Neural crest cell (in vitro differentiated cells): ENCODE measurements around the gene APOH. TPM values are rescaled to one million over a fixed set of nuclear protein-coding genes. Genes with fewer than 3 reads are reported as not detected.

Experiments
- DNase-seq: peaks from one replicate; pipeline ENCODE4 v3.0.0; 2021; ENCODE audit warnings: low read depth, mixed read lengths, low spot score
- H3K27ac Mint-ChIP-seq: one replicate; pipeline ENCODE4 v1.8.0; 2021; ENCODE audit warnings: mild to moderate bottlenecking, mixed read lengths; ENCODE audit not compliant: unreplicated experiment
- H3K27me3 Mint-ChIP-seq: 2 replicates; pipeline ENCODE4 v1.8.0; 2021; ENCODE audit warnings: low read depth, mild to moderate bottlenecking, mixed read lengths
- H3K36me3 Mint-ChIP-seq: 2 replicates; pipeline ENCODE4 v1.8.0; 2021; ENCODE audit warnings: low read depth, mild to moderate bottlenecking, mixed read lengths
- H3K4me1 Mint-ChIP-seq: 2 replicates; pipeline ENCODE4 v1.8.0; 2021; ENCODE audit warnings: mixed read lengths
- H3K4me3 Mint-ChIP-seq: one replicate; pipeline ENCODE4 v1.8.0; 2021; ENCODE audit warnings: mild to moderate bottlenecking, mixed read lengths
- H3K9me3 Mint-ChIP-seq: 2 replicates; pipeline ENCODE4 v1.8.0; 2021; ENCODE audit warnings: mixed read lengths
- long read RNA-seq: library from polyadenylated mRNA; unstranded; transcript quantifications from one replicate; pipeline ENCODE4 v2.0.0, GENCODE V29; 2020
- total RNA-seq: library from RNA; stranded (reverse); gene quantifications from 2 replicates; pipeline ENCODE4 v1.2.1, GENCODE V29; 2021
- TF ChIP-seq, protein P1 (sequence below): fragments of 200-600 bp; sonication (generic); conservative IDR thresholded peaks from 2 replicates; pipeline ENCODE4 v1.5.0; 2021; ENCODE audit warnings: antibody characterized with exemption, mild to moderate bottlenecking

APOH gene, protein sequence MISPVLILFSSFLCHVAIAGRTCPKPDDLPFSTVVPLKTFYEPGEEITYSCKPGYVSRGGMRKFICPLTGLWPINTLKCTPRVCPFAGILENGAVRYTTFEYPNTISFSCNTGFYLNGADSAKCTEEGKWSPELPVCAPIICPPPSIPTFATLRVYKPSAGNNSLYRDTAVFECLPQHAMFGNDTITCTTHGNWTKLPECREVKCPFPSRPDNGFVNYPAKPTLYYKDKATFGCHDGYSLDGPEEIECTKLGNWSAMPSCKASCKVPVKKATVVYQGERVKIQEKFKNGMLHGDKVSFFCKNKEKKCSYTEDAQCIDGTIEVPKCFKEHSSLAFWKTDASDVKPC
- not detected in 2 replicates for total RNA-seq
- long read RNA-seq: 0 reads

DNA sequence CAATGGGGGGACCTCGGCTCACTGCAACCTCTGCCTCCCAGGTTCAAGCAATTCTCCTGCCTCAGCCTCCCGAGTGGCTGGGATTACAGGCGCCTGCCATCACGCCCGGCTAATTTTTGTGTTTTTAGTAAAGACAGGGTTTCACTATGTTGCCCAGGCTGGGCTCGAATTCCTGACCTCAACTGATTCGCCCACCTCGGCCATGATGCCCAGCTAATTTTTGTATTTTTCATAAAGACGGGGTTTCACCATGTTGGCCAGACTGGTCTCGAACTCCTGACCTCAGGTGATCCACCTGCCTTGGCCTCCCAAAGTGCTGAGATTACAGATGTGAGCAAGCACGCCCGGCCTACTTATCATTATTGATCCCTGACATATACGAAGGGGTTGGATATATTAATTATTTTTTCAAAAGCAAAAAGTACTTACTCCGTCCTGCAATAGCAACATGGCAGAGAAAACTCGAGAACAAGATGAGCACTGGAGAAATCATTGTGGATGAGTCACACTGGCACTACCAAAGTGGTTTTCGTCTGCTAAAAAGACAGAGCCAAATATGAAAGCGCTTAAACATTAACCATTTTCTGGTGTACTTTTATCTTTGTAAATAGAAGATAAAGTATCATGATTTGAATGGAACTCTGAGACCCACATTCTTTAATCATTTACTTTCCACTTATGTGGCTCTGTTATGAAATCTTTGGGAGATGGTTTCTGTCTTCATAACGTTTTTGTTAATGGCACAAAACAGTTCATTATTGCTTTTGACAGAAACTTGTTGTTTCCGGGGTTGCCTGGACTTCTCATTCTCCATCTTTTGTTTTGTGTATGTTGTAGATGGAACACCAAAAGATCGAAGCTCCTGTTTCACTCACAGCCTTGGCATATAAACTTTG, at the start of gene APOH:
APOH (minus strand) TSS at position 529 of the 896 bp plus-strand sequence; CDS start at position 493, 36 bp downstream.
- H3K4me1 Mint-ChIP-seq: peaks cover 6% of the 10 kb centered on the region
- no peak within 1 kb of the TSS for H3K27ac Mint-ChIP-seq
- H3K4me3 Mint-ChIP-seq: no peak within 1 kb of the TSS
- H3K36me3 Mint-ChIP-seq: no peaks in the 10 kb centered on the region
- no peaks in the 10 kb centered on the region for H3K27me3 Mint-ChIP-seq
- DNase-seq: no peak
- no peaks in the 10 kb centered on the region for H3K9me3 Mint-ChIP-seq
- TF ChIP-seq, protein P1, sequence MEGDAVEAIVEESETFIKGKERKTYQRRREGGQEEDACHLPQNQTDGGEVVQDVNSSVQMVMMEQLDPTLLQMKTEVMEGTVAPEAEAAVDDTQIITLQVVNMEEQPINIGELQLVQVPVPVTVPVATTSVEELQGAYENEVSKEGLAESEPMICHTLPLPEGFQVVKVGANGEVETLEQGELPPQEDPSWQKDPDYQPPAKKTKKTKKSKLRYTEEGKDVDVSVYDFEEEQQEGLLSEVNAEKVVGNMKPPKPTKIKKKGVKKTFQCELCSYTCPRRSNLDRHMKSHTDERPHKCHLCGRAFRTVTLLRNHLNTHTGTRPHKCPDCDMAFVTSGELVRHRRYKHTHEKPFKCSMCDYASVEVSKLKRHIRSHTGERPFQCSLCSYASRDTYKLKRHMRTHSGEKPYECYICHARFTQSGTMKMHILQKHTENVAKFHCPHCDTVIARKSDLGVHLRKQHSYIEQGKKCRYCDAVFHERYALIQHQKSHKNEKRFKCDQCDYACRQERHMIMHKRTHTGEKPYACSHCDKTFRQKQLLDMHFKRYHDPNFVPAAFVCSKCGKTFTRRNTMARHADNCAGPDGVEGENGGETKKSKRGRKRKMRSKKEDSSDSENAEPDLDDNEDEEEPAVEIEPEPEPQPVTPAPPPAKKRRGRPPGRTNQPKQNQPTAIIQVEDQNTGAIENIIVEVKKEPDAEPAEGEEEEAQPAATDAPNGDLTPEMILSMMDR: no peak

GRCh38 chr17:66277191-66277590, 48.0 kb upstream of the APOH start:
- H3K27me3 Mint-ChIP-seq: no peaks in the 10 kb centered on the region
- no peak overlapping the region for H3K27ac Mint-ChIP-seq
- H3K4me3 Mint-ChIP-seq: no peak overlapping the region
- H3K9me3 Mint-ChIP-seq: no peaks in the 10 kb centered on the region
- no peaks in the 10 kb centered on the region for H3K36me3 Mint-ChIP-seq
- no peaks in the 10 kb centered on the region for H3K4me1 Mint-ChIP-seq
- TF ChIP-seq, protein P1: no peak
- no peak for DNase-seq

- TF ChIP-seq, protein P1: no peak
- Mint-ChIP-seq H3K36me3 (no peaks in the 10 kb centered on the region), H3K9me3 (no peaks in the 10 kb centered on the region), H3K27me3 (no peaks in the 10 kb centered on the region), H3K4me3 (no peak overlapping the region), H3K4me1 (no peaks in the 10 kb centered on the region), H3K27ac (no peak overlapping the region)
- no peak for DNase-seq
Observed at GRCh38 chr17:66276328-66276937, 47.2 kb upstream of the APOH start.

DNA sequence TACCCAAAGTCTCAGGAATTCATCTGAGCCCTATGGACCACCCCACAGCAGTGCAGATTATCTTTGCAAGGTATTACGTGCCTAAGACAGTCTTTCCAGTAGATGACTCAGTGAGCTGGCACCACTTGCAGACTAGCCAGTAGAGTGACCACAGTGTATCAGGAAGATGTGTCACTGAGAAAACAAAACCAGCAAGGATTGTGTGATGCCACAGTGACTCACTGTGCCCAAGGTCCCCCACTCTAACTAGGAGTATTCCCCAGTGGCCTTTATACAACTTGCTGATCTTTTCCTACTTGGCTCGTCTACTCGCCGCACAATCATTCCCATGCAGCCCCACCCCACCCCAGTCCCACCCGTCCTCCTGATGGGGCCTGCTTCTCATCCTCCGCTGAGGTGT, 46.4 kb upstream of the APOH start:
- Mint-ChIP-seq H3K27ac (no peak overlapping the region), H3K36me3 (no peaks in the 10 kb centered on the region), H3K27me3 (no peaks in the 10 kb centered on the region), H3K4me1 (no peaks in the 10 kb centered on the region), H3K4me3 (no peak overlapping the region), H3K9me3 (peaks cover 1% of the 10 kb centered on the region)
- TF ChIP-seq, protein P1: no peak
- no peak for DNase-seq

DNA sequence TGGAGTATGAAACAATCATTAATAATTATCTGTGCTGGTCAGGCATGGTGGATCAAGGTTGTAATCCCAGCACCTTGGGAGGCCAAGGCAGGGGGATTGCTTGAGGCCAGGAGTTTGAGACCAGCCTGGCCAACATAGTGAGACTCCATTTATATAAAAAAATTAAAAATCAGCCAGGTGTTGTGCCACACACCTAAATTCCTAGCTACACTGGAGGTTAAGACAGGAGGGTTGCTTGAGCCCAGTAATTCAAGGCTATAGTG, 44.3 kb upstream of the APOH start:
- no peaks in the 10 kb centered on the region for H3K36me3 Mint-ChIP-seq
- no peaks in the 10 kb centered on the region for H3K4me1 Mint-ChIP-seq
- no peaks in the 10 kb centered on the region for H3K27me3 Mint-ChIP-seq
- H3K9me3 Mint-ChIP-seq: peaks cover 8% of the 10 kb centered on the region
- TF ChIP-seq, protein P1: no peak
- no peak overlapping the region for H3K4me3 Mint-ChIP-seq
- H3K27ac Mint-ChIP-seq: no peak overlapping the region
- no peak for DNase-seq
